Fibroblast of lung (primary cell): Measurements from ENCODE around the gene PXDC1. TPM values are rescaled to one million over a fixed set of nuclear protein-coding genes. Genes with fewer than 3 reads are reported as not detected.
A peak's percentile ranks its signal among the peaks of the same experiment; 100 is the strongest.
"Not testable (repeated sequence)": the region's sequence is repeated elsewhere in the genome, so short reads cannot be mapped to it uniquely, and the experiment has no call there.

ENCODE experiments used
- DNase-seq, 2 donors: peaks; one replicate each; pipeline versions ENCODE4 v3.0.0 to v3.0.0-alpha.2; 2010; ENCODE audit warnings: low read depth in 2 of 2
- H2AFZ ChIP-seq: 2 replicates; pipeline ENCODE4 v1.5.1; 2012; ENCODE audit warnings: low read length, control low read depth, inconsistent platforms
- H3K27ac ChIP-seq: 2 replicates; pipeline ENCODE4 v1.5.1; 2011; ENCODE audit warnings: low read length, control low read depth; ENCODE audit not compliant: insufficient read depth
- H3K27me3 ChIP-seq: 2 replicates; pipeline ENCODE4 v1.5.1; 2011; ENCODE audit warnings: mild to moderate bottlenecking, low read length; ENCODE audit not compliant: control insufficient read depth, insufficient read depth
- H3K36me3 ChIP-seq: 2 replicates; pipeline ENCODE4 v1.5.1; 2011; ENCODE audit warnings: low read length; ENCODE audit not compliant: control insufficient read depth, insufficient read depth
- H3K4me1 ChIP-seq: 2 replicates; pipeline ENCODE4 v1.5.1; 2011; ENCODE audit warnings: low read length; ENCODE audit not compliant: control insufficient read depth, insufficient read depth; ENCODE audit errors: extremely low read depth
- H3K4me2 ChIP-seq: 2 replicates; pipeline ENCODE4 v1.5.1; 2011; ENCODE audit warnings: low read length, control low read depth; ENCODE audit not compliant: insufficient read depth; ENCODE audit errors: extremely low read depth
- H3K4me3 ChIP-seq, 4 experiments: fragments of 200-600 bp in 1 of 4; sonication (generic) in 1 of 4; replicated peaks in 1 of 4; 2 replicates each; pipeline ENCODE4 v1.5.1; 2011 to 2016; ENCODE audit warnings: low read length in 4 of 4, low read depth in 3 of 4, mild to moderate bottlenecking in 3 of 4, control low read depth in 2 of 4, inconsistent platforms in 1 of 4, mixed read lengths in 1 of 4; ENCODE audit not compliant: insufficient read depth in 1 of 4; ENCODE audit errors: control extremely low read depth in 1 of 4
- H3K79me2 ChIP-seq: 2 replicates; pipeline ENCODE4 v1.5.1; 2012; ENCODE audit warnings: mild to moderate bottlenecking, low read length, inconsistent platforms; ENCODE audit not compliant: control insufficient read depth, insufficient read depth
- H3K9ac ChIP-seq: 2 replicates; pipeline ENCODE4 v1.5.1; 2011; ENCODE audit warnings: mild to moderate bottlenecking, low read length, control low read depth; ENCODE audit not compliant: insufficient read depth
- H3K9me3 ChIP-seq: 2 replicates; pipeline ENCODE4 v1.5.1; 2012; ENCODE audit warnings: low read depth, low read length; ENCODE audit not compliant: control insufficient read depth, insufficient read depth
- H4K20me1 ChIP-seq: 2 replicates; pipeline ENCODE4 v1.5.1; 2011; ENCODE audit warnings: low read length; ENCODE audit not compliant: control insufficient read depth, insufficient read depth; ENCODE audit errors: extremely low read depth
- EZH2 ChIP-seq: IDR thresholded peaks from 2 replicates; pipeline ENCODE4 v1.5.1; 2012; ENCODE audit warnings: low read length, control low read depth, mild to moderate bottlenecking; ENCODE audit errors: missing control alignments
- polyA plus RNA-seq, 2 donors: library from polyadenylated mRNA; depleted of rRNA in 1 of 2; stranded (reverse) in 1 of 2; unstranded in 1 of 2; fragments of >200 nt; gene quantifications; 2 replicates each; pipeline ENCODE4 v1.2.1, GENCODE V29; 2011 to 2012; ENCODE audit warnings: missing spikeins in 1 of 2
- total RNA-seq: library from RNA; depleted of rRNA; stranded (reverse); fragments of >200 nt; gene quantifications from 2 replicates; pipeline ENCODE4 v1.2.1, GENCODE V29; 2014
- TF ChIP-seq, protein P1 (sequence below), 2 donors: IDR thresholded peaks in 1 of 2; conservative IDR thresholded peaks in 1 of 2; 1 replicate in 1 of 2; 2 replicates in 1 of 2; pipeline ENCODE4 v1.5.1; 2011 to 2012; ENCODE audit warnings: low read length in 2 of 2, control low read depth in 1 of 2, inconsistent platforms in 1 of 2, low read depth in 1 of 2, mild to moderate bottlenecking in 1 of 2

The PXDC1 gene
- total and polyA plus RNA-seq, 2 donors (not counting 1 experiment from before 2014, with no cell fraction given): 30.3 to 52.7 TPM

- Histone ChIP-seq H4K20me1 (no peaks in the 10 kb centered on the region), H3K36me3 (no peaks in the 10 kb centered on the region), H3K27me3 (no peaks in the 10 kb centered on the region), H3K4me2 (no peak overlapping the region), H3K9ac (no peak overlapping the region), H3K27ac (no peak overlapping the region), H2AFZ (no peak overlapping the region), H3K4me3 (no peak overlapping the region), H3K79me2 (no peaks in the 10 kb centered on the region), H3K9me3 (no peaks in the 10 kb centered on the region), H3K4me1 (peaks cover 8% of the 10 kb centered on the region)
- DNase-seq: no peak
- TF ChIP-seq, protein P1, sequence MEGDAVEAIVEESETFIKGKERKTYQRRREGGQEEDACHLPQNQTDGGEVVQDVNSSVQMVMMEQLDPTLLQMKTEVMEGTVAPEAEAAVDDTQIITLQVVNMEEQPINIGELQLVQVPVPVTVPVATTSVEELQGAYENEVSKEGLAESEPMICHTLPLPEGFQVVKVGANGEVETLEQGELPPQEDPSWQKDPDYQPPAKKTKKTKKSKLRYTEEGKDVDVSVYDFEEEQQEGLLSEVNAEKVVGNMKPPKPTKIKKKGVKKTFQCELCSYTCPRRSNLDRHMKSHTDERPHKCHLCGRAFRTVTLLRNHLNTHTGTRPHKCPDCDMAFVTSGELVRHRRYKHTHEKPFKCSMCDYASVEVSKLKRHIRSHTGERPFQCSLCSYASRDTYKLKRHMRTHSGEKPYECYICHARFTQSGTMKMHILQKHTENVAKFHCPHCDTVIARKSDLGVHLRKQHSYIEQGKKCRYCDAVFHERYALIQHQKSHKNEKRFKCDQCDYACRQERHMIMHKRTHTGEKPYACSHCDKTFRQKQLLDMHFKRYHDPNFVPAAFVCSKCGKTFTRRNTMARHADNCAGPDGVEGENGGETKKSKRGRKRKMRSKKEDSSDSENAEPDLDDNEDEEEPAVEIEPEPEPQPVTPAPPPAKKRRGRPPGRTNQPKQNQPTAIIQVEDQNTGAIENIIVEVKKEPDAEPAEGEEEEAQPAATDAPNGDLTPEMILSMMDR (conservative IDR thresholded peaks at IDR 0.05 in 1 of 2, IDR thresholded peaks at IDR 0.05 in 1 of 2; ENCODE audit: low read depth in 1 of 2, low read length in 2 of 2): no peak
- TF ChIP-seq EZH2: no peak
Measured at GRCh38 chr6:3768502-3768901, 17.0 kb upstream of the PXDC1 start.

- not testable (repeated sequence) for H3K36me3 ChIP-seq, H3K9me3 ChIP-seq, H3K9ac ChIP-seq, H4K20me1 ChIP-seq, H3K4me2 ChIP-seq, H3K4me1 ChIP-seq, H3K27ac ChIP-seq, H2AFZ ChIP-seq, H3K79me2 ChIP-seq, H3K4me3 ChIP-seq, H3K27me3 ChIP-seq
- peak in 1 of 2 donors; percentile 30 for DNase-seq
Measured at GRCh38 chr6:3767483-3767882, 16.0 kb upstream of the PXDC1 start.

- Histone ChIP-seq H3K27me3 (no peaks in the 10 kb centered on the region), H3K9ac (no peak overlapping the region), H3K4me3 (no peak overlapping the region), H3K36me3 (no peaks in the 10 kb centered on the region), H3K9me3 (no peaks in the 10 kb centered on the region), H4K20me1 (no peaks in the 10 kb centered on the region), H3K4me1 (peaks cover 8% of the 10 kb centered on the region), H2AFZ (no peak overlapping the region), H3K4me2 (no peak overlapping the region), H3K27ac (no peak overlapping the region), H3K79me2 (no peaks in the 10 kb centered on the region)
- peak; percentile 36 to 60 for DNase-seq
- TF ChIP-seq EZH2: no peak
- TF ChIP-seq, protein P1 (conservative IDR thresholded peaks at IDR 0.05 in 1 of 2, IDR thresholded peaks at IDR 0.05 in 1 of 2; ENCODE audit: low read depth in 1 of 2, low read length in 2 of 2): no peak
Measured at GRCh38 chr6:3766214-3766613, 14.7 kb upstream of the PXDC1 start.
